DOHH2 (cell line): Measurements from ENCODE around the gene WDR70.

Experiments used
- CTCF ChIP-seq: fragments of 200-600 bp; sonication (generic); IDR thresholded peaks from one replicate; pipeline ENCODE4 v1.5.1; 2014; ENCODE audit warnings: antibody characterized with exemption, mild to moderate bottlenecking, low read depth, low read length; ENCODE audit not compliant: poor library complexity, severe bottlenecking
- EZH2phosphoT487 ChIP-seq: fragments of 200-600 bp; sonication (generic); IDR thresholded peaks from 2 replicates; pipeline ENCODE4 v1.6.1; 2017; ENCODE audit warnings: borderline replicate concordance, mild to moderate bottlenecking, antibody characterized with exemption, low read length, moderate library complexity, mixed read lengths

GRCh38 chr5:37396352-37396751 is 17.2 kb downstream of the WDR70 start:
- no peak for TF ChIP-seq CTCF
- TF ChIP-seq EZH2phosphoT487 = no peak
